ENCODE measurements around the gene TUBA8.
"Not testable (repeated sequence)": the region's sequence is repeated elsewhere in the genome, so short reads cannot be mapped to it uniquely, and the experiment has no call there.

The TUBA8 gene

DNA sequence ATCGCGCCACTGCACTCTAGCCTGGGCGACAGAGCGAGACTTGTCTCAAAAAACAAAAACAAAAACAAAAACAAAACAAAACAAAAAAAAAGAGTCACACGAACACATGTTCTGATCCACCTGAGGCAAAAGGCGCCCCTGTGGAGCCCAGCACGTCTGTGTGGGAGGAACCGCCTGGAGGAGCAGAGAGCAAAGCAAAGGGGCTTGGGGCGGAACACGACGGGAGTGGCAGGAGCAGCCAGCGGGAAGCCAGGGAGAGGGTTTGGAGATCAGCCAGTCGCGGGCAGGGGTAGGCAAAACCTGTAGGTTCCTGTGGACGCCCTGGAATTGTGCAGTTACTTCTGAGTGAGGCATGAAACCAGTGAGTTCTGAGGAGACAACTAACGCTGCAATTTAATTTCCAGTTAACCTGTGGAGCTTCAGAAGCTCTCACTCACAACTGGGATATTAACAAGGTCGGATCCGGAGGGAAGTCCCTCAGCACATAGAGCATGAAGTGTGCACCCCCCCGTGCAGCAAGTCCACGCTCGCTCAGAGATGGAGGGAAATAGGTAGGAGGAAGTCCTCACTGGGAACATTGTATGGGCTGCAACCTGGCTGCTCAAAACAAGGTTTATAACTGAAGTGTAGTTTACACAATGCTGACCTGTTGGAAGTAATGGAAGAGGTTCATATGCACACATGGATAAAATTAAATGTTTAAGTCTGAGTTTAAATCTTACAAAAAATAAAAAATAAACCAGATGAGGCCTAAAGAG, 26.1 kb downstream of the TUBA8 start:
- no peak for FAIRE-seq

DNA sequence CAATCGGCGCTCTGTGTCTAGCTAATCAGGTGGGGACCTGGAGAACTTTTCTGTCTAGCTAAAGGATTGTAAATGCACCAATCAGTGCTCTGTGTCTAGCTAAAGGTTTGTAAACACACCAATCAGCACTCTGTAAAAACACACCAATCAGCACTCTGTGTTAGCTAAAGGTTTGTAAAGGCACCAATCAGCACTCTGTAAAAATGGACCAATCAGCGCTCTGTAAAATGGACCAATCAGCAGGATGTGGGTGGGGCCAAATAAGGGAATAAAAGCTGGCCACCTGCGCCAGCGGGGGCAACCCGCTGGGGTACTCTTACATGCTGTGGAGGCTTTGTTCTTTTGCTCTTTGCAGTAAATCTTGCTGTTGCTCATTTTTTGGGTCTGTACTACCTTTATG, 30.4 kb downstream of the TUBA8 start:
- not testable (repeated sequence) for FAIRE-seq

DNA sequence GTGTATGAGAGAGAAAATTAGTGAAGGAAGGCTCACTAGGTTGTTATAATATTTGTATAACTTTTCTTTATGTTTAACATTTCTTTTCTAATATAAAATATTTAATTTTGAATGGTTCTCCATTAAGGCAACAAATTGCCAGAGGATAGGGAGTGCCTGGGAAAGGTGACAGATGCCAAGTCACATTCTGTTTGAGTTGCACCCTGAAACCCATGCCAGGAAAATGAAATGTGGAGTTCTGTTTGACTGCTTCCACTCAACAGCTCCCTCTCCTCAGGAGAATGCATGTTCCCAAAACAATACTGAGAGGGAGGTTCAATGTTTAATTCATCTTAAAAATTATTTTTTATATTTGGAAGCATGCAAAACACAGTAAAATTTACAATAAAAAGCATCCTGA, 33.5 kb downstream of the TUBA8 start:
- no peak for FAIRE-seq

DNA sequence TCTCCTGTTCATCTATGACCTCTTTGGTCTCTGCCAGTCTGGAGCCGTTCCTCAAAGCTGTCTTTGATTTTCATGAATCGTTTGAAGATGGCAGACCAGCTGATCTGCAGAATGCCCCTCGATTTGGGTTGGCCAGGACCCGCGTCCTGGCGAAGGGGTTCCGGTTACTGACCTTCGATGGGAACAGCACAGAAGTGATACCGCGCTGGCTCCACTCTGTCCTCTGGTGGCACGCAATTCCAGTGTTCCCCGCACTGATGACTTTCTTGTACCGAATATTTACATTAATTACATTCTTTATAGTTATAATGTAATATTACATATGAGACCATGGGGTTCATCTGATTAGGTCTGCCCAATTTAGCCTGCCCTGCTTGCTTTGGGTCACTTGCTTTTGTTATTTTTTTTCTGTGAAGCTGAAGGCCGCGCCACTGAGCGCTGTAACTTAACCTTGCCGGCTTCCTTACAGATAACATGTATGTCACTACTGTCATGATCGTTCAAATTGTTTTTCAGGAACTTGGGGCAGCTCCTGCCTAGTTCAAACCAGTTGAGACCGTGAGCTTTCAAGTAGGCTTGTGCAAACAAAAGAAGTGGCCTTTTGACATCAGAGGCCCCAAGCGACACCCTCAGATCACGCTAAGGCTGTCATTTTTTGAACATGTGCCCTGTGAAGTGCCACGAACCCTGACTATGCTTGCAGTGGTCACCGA, 35.2 kb downstream of the TUBA8 start:
- FAIRE-seq: no peak

DNA sequence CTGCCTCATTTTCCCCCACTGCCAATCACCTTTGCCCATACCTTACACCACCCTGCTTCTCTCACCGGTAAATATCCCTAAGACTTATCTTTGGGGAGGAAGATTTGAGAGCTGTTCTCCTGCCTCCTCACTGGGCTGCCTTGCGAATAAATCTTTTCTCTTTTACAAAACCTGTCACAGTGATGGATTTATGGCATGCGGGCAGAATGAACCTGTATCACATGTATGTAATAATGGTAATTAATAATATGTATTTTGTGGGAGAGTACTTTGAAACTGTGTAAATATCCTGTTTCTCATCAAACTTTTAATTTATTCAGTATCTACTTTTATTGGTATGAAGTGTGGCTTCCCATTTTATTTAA, 35.8 kb downstream of the TUBA8 start:
- no peak for FAIRE-seq

DNA sequence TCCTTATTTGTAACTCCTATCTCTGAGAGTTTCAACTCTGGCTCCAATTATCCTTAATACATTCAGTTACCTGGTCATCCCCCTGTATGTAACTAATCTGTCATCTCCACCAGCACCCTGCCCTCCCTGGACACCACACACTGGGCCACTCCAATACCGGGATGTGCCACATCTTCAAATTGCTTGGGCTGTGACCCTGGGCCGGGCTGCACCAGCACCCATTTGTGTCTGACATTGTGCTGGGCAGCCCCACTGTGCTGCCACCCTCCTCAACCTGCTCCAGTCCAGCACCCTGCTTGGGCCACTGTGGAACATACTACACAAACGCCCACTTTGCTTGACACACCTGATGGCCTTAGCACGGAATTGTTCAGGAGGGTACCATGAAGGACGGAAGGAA, 37.2 kb downstream of the TUBA8 start:
- no peak for FAIRE-seq

DNA sequence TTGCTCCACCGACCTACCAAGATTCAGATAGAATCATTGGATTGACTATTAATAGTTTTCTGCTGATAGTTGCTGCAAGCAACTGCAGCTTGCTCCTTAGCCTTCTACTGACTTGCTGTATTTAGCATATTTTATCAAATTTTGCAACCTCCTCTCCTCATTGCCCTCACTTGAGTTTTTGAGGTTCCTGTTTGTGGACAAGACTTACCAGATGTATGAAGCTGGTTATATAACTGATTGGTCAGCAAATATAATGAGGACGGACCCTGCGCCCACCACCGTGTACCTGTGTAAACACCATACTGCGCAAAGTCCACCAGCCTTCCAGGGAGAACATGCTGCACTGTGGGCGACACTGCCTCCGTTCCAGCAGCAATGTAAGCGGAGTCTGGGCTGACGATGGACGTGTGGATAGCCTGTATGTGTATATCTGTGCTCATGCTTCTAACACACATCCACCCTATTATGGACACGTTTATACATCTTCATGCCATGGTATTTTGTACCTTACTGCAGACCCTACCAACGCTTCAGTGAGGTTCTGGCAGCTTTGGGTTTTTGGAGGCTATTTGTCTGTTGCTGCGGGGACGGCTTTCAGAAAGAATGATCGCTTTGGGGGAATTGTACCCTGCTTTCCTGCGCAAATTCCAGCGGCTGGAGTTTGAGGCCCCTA, 37.8 kb downstream of the TUBA8 start:
- FAIRE-seq: no peak

DNA sequence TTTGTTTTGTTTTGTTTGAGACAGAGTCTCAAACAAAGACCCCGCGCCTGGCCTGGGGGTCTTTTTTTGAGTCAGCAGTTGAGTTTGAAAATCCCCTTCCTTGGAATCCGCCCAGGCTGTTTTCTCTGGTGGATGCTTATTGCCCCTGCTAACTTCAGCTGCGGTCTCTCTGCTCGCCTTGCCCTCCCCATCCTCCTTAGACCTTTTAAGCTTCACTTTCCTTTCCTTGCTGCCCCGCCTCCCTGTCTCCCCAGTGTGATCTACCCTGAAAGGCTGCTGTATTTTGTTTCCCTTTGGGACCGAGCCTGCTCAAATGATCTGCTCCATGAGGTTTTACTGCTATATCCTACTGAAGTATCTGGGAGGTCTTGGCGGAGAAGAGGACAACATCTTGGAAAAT, 41.9 kb downstream of the TUBA8 start:
- no peak for FAIRE-seq

DNA sequence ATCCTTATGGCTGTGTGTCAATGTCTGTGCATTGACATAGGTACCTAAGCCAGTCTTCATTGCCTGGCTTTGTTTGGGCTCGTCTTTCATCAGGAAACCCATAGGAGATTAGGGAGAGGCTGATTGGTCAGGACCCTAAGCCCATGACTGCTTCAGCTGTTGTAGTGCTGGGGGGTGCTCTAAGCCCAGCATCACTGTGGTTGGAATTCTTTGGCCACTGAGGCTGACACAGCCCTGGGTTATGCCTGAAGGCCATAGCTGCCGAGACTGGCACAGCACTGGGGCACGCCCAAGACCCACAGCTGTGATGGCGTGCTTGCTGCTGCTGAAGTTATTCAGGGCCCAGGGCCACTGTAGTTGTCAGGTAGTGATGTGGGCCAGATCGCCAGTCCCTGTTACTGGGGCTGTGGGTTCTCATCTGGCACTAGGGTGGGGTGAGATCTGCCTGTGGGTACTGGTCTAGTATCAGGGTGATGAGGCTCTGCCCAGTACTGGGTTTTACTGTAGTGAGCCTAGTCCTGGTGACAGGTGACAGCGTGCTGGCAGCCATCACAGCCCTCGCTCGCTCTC, 44.3 kb downstream of the TUBA8 start:
- FAIRE-seq: no peak

DNA sequence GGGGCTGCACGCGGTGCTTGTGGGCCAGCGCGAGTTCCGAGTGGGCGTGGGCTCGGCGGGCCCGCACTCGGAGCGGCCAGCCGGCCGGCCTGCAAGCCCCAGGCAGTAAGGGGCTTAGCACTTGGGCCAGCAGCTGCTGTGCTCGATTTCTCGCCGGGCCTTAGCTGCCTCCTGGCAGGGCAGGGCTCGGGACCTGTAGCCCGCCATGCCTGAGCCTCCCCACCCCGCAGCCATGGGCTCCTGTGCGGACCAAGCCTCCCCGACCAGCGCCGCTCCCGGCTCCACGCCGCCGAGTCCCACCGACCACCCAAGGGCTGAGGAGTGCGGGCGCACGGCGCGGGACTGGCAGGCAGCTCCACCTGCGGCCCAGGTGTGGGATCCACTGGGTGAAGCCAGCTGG, 44.9 kb downstream of the TUBA8 start:
- not testable (repeated sequence) for FAIRE-seq

DNA sequence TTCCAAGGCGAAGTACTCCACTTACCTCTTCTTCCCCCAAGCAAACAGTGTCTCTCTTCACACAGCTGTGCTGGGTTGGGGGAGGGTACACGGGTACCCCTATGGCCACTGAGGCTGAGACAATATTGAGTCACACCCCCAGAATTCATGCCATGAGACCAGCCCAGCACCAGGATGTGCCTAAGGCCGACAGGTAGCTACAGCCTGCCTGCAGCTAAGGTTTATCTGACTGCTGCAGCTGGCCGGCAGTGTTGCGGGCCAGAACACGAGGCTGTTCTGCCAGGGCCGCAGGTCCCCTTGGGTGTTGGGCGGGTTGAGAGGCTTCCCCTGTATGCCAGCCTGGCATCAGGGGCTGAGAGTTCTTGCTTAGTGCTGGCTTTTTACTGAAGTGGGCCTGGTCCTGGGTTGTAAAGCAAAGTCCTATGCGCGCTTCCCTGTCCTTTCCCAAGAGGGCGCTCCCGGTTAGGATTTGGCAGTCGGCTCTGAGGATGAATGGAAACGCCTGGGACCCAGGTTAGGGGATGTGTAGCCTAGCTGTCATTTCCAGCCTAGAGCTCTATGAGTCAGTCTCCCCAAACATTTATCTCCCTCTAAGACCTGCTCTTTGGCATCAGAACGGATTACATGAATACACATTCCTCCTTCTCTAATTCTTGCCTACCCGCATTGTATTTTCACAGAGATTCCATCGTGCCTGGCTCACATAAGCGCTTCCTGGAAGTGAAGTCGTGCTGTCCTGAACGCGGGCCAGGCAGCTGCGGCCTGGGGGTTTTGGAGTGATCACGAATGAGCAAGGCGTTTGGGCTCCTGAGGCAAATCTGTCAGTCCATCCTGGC, 46.5 kb downstream of the TUBA8 start:
- no peak for FAIRE-seq

DNA sequence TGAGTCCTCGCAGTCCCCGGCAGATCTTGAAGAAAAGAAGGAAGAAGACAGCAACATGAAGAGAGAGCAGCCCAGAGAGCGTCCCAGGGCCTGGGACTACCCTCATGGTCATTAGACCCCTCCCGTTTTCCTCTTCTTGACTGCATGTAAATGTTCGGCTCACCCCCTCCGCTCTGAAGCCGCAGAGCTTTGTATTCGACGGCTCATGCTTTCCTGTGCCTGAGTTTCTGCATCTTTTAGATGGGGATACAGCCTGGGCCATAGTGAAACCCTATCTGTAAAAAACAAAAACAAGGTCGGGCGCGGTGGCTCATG, 47.1 kb downstream of the TUBA8 start:
- FAIRE-seq: no peak

DNA sequence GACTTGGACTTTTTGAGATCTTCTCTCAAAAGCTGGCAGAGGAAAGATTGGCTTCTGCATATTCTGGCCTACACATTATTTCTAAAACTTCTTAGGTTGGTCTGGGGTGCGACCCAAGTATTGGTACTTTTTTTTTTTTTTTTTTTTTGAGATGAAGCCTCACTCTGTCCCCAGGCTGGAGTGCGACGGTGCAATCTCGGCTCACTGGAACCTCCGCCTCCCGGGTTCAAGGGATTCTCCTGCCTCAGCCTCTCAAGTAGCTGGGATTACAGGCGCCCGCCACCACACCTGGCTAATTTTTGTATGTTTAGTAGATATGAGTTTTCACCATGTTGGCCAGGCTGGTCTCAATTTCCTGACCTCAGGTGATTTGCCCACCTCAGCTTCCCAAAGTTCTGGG, 50.0 kb downstream of the TUBA8 start:
- not testable (repeated sequence) for FAIRE-seq

DNA sequence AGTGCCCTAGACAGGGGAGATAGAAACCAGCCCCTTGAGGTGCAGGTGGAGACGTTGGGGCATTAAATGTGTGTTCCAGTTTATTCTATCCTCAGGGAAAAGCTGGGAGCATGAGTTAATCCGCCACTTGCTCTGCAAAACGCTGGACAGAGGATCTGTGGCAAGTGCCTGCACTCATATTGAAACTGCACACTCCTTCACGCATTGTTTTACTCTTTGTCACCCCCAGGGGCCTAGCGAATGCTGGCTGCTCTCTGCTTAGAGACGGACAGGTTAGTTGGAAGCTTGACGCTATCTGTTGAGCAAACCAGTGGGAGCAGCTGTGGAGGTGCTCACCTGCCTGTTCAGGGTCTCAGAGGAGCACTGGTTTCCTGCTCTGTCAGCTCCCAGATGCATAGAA, 53.2 kb downstream of the TUBA8 start:
- not testable (repeated sequence) for FAIRE-seq

DNA sequence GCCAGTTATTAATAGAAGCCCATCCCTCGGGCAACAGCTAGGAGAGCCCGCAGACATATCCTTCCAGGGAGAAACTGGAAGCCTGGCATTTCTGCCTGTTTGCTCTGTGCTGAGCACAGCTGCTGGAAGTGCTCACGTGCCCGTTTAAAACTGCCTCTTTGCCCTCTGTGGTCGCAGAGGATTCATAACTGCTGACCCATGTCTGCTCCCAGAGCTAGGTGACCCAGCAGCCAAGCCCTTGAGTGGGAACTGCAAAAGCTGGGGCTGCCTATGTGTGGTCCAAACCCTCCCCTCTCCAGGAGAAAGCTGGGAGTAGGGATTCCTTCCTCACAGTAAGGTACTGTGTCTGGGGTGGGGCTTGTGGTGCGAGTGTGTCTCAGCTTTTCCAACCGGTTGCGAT, 54.0 kb downstream of the TUBA8 start:
- FAIRE-seq: not testable (repeated sequence)

DNA sequence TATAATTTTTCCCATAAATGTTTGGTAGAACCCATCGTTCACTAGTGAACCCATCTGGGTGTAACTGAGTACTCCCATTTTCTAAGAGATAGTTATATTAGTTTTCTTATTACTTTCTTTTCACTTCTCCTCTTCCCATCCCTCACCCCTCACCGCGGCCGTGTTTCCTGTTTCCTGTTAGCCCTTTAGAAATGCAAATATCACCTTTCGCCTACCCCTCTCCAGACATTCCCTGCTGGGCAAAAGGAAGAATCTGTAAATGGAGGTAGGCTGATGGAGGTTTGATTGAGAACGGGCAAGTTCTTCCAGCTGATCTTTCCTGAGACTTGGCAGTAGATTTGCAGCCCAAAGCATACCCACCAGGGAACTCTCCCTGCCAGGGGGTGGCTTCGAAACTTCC, 54.7 kb downstream of the TUBA8 start:
- FAIRE-seq: not testable (repeated sequence)

DNA sequence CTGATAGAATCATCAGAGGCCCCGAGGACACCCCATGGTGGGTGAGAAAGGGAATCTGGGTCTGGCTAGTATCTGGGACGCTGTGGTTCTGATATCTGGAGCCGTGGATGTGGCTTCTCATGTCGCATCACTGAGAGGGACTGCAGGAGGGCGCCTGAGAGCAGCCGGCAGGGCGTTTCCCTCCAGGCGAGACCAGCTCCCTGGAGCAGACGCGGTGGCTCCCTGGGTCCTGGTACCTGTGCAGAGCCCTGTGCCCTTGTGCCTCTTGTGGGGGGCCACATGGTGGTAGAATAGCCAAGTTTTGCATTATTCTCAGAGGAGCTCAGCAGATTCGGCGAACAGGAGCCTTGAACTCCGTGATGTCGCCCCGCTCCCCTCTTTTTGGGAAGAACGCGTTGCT, 59.7 kb downstream of the TUBA8 start:
- FAIRE-seq: not testable (repeated sequence)

DNA sequence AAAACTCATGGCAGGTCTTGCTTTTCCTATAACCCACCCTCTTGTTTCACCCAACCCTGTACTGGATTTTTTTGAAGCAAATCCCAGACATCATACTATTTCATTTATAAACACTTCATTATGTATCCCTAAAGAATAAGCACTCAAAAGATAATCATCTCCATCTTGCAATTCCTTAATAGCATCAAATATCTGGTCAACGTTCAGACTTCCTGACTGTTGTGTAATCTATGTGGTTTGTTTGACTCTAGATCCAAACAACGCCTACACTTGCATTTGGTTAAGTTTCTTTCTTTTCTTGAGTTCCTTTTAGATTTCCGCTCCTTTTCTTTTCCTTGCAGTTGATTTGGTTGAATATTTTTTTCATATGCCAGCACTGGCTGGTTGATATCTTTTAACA, 61.6 kb downstream of the TUBA8 start:
- FAIRE-seq: not testable (repeated sequence)

DNA sequence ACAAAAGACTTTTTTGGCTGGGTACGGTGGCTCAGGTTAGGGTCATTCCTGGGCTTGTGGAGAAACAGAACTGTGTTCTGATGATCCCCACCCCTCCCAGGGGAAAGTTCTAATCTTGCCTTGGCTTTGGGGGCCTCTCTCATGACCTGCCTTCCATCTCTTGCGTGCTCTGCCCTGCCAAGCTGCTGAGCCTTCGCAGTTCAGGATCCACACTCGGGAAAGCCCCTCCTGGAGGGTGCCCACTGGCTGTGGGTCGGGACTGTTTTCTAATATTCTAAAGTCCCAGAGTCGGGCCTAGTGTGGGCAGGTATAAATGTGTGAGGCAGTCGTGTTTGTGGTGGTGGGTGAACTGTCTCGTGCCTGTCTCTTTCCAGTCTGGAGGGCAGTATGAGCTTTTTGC, 62.2 kb downstream of the TUBA8 start:
- FAIRE-seq: not testable (repeated sequence)

DNA sequence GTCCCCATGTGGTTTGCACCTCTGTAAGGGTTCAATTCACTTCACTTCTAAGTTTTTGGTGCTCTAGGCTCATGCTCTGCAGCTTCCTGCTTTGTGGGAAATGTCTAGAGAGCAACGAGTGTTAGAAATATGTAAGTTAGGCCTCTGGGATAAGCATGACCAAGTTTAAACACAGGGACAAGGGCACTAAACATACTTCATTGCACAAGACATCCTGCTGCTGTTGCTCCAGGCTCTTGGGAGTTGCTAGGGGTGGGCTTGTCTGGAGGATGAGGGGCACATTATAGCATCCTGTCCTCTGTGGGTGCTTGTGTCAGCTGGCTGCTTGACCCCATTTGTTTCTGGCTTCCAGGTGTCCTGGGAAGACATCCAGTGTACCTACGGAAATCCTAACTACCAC, 62.8 kb downstream of the TUBA8 start:
- not testable (repeated sequence) for FAIRE-seq

Data from colon (tissue), 2 donors.